Measurements from ENCODE around the gene DENND2A.
"Not testable (repeated sequence)": the region's sequence is repeated elsewhere in the genome, so short reads cannot be mapped to it uniquely, and the experiment has no call there.

Gene DENND2A

GRCh38 chr7:140586516-140586915 is 54.1 kb downstream of the DENND2A start:
- DNase-seq: no peak

- no peak for DNase-seq
Measured at GRCh38 chr7:140585333-140585732, 55.3 kb downstream of the DENND2A start.

GRCh38 chr7:140584195-140584851 is 56.3 kb downstream of the DENND2A start:
- DNase-seq: no peak

- no peak for DNase-seq
Measured at GRCh38 chr7:140581411-140581810, 59.2 kb downstream of the DENND2A start.

- no peak for DNase-seq
Measured at GRCh38 chr7:140577651-140578050, 63.0 kb downstream of the DENND2A start.

- no peak for DNase-seq
Measured at GRCh38 chr7:140576589-140576988, 64.0 kb downstream of the DENND2A start.

GRCh38 chr7:140571538-140572122 is 69.0 kb downstream of the DENND2A start:
- DNase-seq: no peak

- no peak for DNase-seq
Measured at GRCh38 chr7:140570120-140570519, 70.5 kb downstream of the DENND2A start.

GRCh38 chr7:140568021-140568813 is 72.4 kb downstream of the DENND2A start:
- no peak for DNase-seq

- DNase-seq: not testable (repeated sequence)
Measured at GRCh38 chr7:140566186-140566585, 74.4 kb downstream of the DENND2A start.

- DNase-seq: not testable (repeated sequence)
Measured at GRCh38 chr7:140565761-140566160, 74.9 kb downstream of the DENND2A start.

GRCh38 chr7:140564643-140565042 is 76.0 kb downstream of the DENND2A start:
- no peak for DNase-seq

- DNase-seq: no peak
Measured at GRCh38 chr7:140562926-140563481, 77.6 kb downstream of the DENND2A start.

- DNase-seq: no peak
Measured at GRCh38 chr7:140559410-140559809, 81.2 kb downstream of the DENND2A start.

GRCh38 chr7:140557809-140558518 is 82.6 kb downstream of the DENND2A start:
- no peak for DNase-seq

GRCh38 chr7:140557069-140557468 is 83.5 kb downstream of the DENND2A start:
- DNase-seq: no peak

- DNase-seq: not testable (repeated sequence)
Measured at GRCh38 chr7:140553236-140553635, 87.4 kb downstream of the DENND2A start.

- no peak for DNase-seq
Measured at GRCh38 chr7:140552240-140552679, 88.4 kb downstream of the DENND2A start.

GRCh38 chr7:140551355-140552239 is 89.0 kb downstream of the DENND2A start:
- DNase-seq: no peak

GRCh38 chr7:140546947-140547346 is 93.7 kb downstream of the DENND2A start:
- DNase-seq: no peak

GRCh38 chr7:140544388-140544826 is 96.2 kb downstream of the DENND2A start:
- DNase-seq: no peak

- DNase-seq: no peak
Measured at GRCh38 chr7:140542228-140542603, 98.4 kb downstream of the DENND2A start.
